LNCAP (cell line): ENCODE measurements around the gene TMEM259.

ENCODE experiments used
- CTCF ChIP-seq: fragments of 450-650 bp; IDR thresholded peaks from 2 replicates; pipeline ENCODE4 v1.5.1; 2017; ENCODE audit warnings: mild to moderate bottlenecking

TMEM259 gene

GRCh38 chr19:1046836-1047695, 26.1 kb upstream of the TMEM259 start:
- TF ChIP-seq CTCF = no peak

- no peak for TF ChIP-seq CTCF
Measured at GRCh38 chr19:1046117-1046626, 25.2 kb upstream of the TMEM259 start.

DNA sequence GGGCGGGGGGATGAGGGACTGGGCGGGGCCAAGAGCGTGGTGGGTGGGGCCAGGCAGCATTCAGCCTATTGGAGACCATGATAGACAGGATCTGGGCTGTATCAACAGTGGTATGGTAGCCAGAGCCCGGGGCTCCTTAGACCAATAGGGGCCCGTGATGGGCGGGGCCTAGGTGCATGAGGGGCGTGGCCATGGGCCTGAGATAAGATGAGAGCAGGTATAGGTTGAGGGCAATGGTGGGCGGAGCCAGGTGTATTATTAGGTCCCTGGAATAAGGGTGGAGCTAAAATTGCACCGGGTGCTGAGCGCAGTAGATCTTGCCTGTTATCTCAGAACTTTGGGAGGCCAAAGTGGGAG, 24.3 kb upstream of the TMEM259 start:
- no peak for TF ChIP-seq CTCF

DNA sequence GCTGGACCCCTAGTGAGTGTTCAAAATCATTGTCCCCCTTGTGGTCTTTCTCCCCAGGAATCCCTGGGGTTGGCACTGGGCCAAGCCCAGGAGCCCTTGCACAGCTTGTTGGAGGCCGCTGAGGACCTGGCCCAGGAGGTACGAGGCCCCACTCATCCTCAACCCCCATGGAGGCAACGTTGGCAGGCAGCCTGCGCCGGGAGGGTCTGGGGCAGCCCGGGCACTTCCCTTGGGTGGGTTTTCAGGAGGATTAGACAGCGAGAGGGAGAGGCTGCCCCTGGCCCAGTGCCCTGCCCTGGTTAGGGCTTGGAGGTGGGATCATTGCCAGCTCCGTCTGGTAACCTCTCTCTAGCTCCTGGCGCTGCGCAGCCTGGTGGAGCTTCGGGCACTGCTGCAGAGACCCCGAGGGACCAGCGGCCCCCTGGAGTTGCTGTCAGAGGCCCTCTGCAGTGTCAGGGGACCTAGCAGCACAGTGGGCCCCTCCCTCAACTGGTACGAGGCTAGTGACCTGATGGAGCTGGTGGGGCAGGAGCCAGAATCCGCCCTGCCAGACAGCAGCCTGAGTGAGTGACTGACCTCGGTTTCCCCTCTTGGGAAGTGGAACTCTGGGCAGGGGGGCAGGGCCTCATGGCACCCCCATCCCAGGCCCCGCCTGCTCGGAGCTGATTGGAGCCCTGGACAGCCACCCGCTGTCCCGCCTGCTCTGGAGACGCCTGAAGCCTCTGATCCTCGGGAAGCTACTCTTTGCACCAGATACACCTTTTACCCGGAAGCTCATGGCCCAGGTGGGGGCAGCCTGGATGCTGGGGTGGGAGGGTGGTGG, 22.0 kb upstream of the TMEM259 start:
- no peak for TF ChIP-seq CTCF

- no peak for TF ChIP-seq CTCF
Measured at GRCh38 chr19:1041835-1042685, 21.1 kb upstream of the TMEM259 start.

GRCh38 chr19:1041272-1041834, 20.4 kb upstream of the TMEM259 start:
- TF ChIP-seq CTCF = no peak
